ENCODE results near the gene AIPL1.

AIPL1 gene

GRCh38 chr17:6467567-6467966 is 32.6 kb upstream of the AIPL1 start:
- DNase-seq (ENCODE audit: low read depth in 2 of 3, low spot score in 2 of 3), result no peak

DNA sequence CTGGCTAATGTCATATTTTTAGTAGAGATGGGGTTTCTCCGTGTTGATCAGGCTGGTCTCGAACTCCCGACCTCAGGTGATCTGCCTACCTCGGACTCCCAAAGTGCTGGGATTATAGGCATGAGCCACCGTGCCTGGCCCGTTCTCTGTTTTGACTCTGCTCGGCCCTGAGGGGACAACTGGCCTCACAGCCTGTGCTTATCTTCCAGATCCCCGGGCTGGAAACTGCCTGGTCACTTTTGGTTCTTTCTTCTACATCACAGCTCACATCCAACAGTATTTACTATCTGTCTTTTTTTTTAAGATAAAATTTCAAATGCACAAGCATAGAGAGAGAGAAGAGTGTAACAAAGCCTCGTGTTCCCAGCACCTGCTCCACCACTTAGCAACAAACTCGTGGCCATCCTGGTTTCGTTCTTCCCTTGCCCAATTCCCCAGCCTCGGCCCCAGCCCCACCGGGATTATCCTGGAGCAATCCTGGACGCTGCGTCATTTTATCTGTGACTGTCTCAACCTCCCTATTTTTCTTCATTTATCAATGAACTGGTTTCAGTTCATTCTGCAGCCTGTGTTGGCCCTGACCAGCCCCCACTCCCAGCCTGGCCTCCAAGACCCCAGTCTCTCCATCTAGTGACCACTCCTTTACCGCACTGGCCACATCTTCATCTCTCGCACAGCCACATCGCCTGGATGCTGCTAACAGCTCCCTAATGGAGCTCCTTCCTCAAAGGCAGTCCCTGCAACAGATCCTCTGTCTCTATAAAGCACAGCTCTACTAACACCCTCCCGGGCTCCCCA is 30.5 kb upstream of the AIPL1 start:
- no peak for DNase-seq (ENCODE audit: low read depth in 2 of 3, low spot score in 2 of 3)

GRCh38 chr17:6464446-6465041 is 29.6 kb upstream of the AIPL1 start:
- DNase-seq (ENCODE audit: low read depth in 2 of 3, low spot score in 2 of 3), result no peak

- no peak for DNase-seq (ENCODE audit: low read depth in 2 of 3, low spot score in 2 of 3)
Measured at GRCh38 chr17:6463616-6464445, 28.9 kb upstream of the AIPL1 start.

GRCh38 chr17:6462692-6463091 is 27.8 kb upstream of the AIPL1 start:
- no peak for DNase-seq (ENCODE audit: low read depth in 2 of 3, low spot score in 2 of 3)

- DNase-seq (ENCODE audit: low read depth in 2 of 3, low spot score in 2 of 3), result no peak
Measured at GRCh38 chr17:6461792-6462524, 27.0 kb upstream of the AIPL1 start.

DNA sequence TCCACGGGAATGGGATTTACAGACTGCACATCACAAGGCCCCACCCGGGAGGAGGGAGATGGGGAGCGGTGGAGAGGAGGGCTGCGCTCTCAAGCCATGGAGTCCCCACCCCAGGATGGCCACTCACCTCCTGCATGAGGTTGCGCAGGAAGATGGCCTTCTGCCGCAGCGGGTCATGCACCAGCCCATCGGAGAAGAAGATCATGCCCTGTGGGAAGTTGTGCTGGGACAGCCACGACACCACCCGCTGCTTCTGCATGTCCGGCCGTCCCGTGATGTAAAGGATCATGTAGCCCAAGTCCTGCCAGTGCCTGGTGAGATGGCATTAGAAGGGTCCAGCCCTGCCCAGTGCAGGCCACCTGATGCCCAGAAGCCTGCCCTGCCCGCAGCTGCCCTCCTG is 26.3 kb upstream of the AIPL1 start:
- no peak for DNase-seq (ENCODE audit: low read depth in 2 of 3, low spot score in 2 of 3)

GRCh38 chr17:6460531-6461161 is 25.7 kb upstream of the AIPL1 start:
- no peak for DNase-seq (ENCODE audit: low read depth in 2 of 3, low spot score in 2 of 3)

DNA sequence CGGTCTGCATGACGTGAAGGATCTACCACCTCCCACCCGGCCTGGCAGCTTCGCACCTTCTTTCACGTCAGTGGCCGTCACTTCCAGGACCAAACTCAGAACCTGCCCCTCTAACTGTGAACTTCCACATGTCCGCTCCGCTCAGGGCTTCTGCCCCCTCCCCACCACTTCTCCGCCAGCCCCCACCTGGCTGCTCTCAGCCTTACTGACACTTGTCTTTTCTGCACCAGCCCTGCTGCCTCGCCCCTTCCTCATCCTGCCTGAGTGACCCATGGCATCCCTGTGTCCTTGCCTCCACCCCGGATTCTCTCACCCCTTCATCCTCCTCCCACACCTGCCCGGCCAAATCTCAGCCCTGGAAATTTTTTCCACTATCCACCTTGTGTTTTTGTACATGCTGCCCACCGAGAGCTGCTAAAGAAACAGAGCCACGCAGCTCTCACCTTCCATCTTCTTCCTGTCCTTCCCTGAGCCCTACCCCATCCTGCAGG is 23.6 kb upstream of the AIPL1 start:
- no peak for DNase-seq (ENCODE audit: low read depth in 2 of 3, low spot score in 2 of 3)

GRCh38 chr17:6457688-6458459 is 23.0 kb upstream of the AIPL1 start:
- DNase-seq (ENCODE audit: low read depth in 2 of 3, low spot score in 2 of 3), result no peak

DNA sequence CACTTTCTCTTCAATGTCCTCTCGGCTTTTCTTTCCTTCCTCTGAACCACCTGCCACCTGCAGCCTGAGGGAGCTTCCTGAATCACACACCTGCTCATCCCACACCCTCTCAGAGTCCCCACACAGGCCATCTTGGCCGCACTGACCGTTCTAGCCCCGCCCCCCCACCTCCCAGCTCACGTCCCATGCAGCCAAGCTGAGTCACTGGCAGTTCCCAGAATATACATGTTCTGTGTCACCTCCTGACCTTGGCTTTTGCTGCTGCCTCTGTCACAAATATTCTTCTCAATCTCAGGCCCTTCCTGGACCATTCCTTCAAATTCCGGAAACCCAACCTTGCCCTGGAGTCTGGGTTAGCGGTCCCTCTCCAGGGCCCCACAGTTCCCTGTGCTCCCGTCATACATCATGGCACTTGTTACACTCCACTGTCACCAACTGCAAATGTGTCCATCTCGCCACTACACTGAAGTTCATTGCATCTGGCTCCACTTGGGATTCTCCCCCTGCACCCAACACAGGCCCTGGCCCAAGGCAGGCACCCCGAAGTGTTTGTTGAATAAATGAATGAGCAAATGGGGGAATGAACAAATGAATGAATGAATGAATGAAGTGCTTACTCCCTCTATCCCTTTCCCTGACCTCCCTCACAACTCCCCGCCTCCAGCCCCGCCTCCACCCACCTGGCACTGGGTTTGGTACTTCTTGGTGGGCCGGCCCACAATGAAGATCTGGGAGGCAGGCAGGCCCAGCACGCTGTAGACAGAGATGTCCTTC is 22.2 kb upstream of the AIPL1 start:
- no peak for DNase-seq (ENCODE audit: low read depth in 2 of 3, low spot score in 2 of 3)

- no peak for DNase-seq (ENCODE audit: low read depth in 2 of 3, low spot score in 2 of 3)
Measured at GRCh38 chr17:6456321-6456720, 21.4 kb upstream of the AIPL1 start.

- DNase-seq (ENCODE audit: low read depth in 2 of 3, low spot score in 2 of 3), result no peak
Measured at GRCh38 chr17:6455321-6455705, 20.4 kb upstream of the AIPL1 start.

DNA sequence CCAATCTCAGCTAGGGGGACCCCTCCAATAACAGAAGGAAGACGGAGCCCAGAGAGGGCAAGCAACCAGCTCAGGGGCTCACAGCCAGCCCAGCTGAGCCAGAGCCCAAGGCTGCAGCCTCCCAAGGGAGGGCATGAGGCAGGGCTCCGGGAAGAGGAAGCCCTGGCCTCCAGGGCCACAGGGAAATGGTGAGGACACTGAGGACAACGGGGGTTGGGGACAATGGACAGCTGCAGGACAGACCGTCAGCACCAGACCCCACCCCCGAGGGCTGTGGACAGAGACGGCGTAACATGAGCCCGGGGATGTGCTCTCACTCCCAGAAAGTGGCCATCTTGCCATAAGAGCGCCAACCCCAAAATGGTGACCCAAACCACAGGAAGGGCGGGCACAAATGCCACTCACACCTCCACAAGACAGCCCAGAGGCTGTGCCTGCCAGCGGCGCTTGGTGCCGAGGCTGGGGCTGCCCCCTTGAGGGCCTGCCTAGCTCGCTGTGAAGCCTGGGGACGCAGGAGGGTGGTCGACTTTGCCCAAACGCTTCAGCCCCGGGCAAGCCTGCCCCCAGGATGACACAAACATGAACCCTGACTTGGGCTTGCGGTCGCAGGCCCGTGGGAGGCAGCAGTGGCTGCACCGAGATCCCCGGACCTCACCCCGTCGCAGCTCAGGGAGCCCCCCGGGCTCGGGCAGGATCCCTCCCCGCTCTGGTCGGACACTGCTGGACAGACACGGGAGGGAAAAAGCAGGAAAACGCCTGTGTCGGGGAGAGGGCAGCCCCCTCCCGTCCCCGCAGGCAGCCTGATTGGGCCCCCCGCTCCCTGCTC is 19.8 kb upstream of the AIPL1 start:
- no peak for DNase-seq (ENCODE audit: low read depth in 2 of 3, low spot score in 2 of 3)

DNA sequence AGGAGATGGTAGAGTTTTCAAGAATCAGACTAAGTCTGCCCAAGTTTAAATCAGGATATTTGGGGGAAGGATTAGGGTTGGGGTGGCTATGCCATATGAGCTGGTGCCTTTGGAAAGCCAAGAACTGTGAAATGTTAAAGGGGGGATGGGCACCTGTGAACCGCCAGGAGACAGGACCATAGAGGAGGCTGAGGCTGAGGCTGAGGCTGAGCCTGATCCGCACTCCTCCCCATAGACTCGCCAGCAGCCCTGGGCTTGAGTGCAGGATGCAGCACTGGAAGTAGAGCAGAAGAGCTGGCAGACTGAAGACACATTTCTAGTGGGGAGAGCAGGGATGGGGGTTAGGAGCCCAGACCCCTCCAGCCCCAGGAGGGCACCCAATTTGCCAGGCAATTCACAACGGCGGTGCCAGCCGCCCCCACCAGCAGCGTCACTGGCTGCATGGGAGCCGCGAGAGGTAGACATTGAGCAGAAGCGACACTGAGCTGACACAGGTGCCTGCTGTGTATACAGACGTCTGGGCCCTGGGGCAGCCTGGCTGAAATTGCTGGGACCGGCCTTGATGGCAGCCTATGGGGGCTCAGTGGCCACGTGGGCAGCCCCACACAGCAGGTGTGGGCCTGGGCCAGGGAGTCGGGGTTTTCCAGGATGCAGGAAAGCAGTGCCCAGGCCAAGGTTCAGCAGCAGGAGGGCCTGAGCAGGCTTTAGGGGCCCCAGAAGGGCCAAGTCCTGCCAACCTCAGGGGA is 18.5 kb upstream of the AIPL1 start:
- no peak for DNase-seq (ENCODE audit: low read depth in 2 of 3, low spot score in 2 of 3)

DNA sequence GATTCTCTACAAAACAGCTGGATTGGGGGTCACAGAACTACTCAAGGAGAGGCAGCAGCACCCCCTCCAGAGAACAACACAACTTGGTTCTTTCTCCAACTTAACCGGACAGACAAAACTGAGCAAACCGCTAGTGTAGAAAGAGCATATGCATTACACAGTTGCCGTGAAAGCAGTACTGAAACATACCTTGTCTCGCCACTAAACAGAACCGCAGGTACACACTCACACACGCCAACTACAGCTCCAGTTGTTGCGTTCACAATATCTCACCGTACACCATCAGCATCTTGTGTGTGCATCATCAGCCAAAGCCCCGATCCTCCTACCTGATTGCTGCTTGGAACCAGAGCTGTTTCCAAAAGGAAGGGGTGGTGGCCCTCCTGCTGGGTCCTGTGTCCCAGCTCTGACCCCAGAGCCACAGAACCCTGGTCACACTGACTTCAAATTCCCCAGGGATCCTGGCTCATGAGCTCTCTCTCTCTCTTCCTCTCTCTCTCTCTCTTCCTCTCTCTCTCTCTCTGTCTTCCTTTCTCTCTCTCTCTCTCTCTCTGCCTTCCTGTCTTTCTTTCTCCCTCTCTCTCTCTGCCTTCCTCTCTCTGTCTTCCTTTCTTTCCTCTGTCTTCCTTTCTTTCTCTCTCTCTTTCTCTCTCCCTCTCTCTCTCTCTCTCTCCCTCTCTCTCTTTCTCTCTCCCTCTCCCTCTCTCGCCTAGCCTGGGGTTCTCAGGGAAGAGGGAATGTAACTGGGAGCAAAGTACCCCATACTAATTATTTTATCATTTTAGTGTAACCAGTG is 17.7 kb upstream of the AIPL1 start:
- DNase-seq (ENCODE audit: low read depth in 2 of 3, low spot score in 2 of 3), result no peak

All from activated CD8-positive, alpha-beta memory T cell treated with anti-CD3 and anti-CD28 coated beads for 48 hours (primary cell).